ENCODE data around the gene MTHFD2L.

MTHFD2L gene

GRCh38 chr4:74178798-74179197 lies 20.9 kb downstream of the MTHFD2L start:
- Histone ChIP-seq H3K9ac (ENCODE audit: low read length) (no peak overlapping the region), H2AFZ (ENCODE audit: low read length) (no peak overlapping the region), H3K4me1 (ENCODE audit: low read length) (no peaks in the 10 kb centered on the region), H3K9me2 (replicated peaks; ENCODE audit: insufficient read depth, low read length) (no peaks in the 10 kb centered on the region), H3K27ac (ENCODE audit: low read length) (no peak overlapping the region), H3K27me3 (replicated peaks; ENCODE audit: insufficient read depth, low read length) (no peaks in the 10 kb centered on the region), H3F3A (ENCODE audit: insufficient read depth, low read length) (no peaks in the 10 kb centered on the region), H3K9me3 (replicated peaks; ENCODE audit: insufficient read depth, low read length) (no peaks in the 10 kb centered on the region), H4K20me1 (ENCODE audit: insufficient read depth, low read length) (no peaks in the 10 kb centered on the region), H3K4me2 (ENCODE audit: low read depth, low read length) (no peak overlapping the region), H3K36me3 (replicated peaks; ENCODE audit: insufficient read depth, low read length) (no peaks in the 10 kb centered on the region), H3K4me3 (ENCODE audit: low read length) (no peak overlapping the region), H3K79me2 (ENCODE audit: low read length) (no peaks in the 10 kb centered on the region)
- TF ChIP-seq CTCF (IDR thresholded peaks at IDR 0.05; ENCODE audit: low read length) (no peak), EZH2 (optimal IDR thresholded peaks at IDR 0.05; ENCODE audit: low read depth, low read length) (no peak), EZH2phosphoT487 (IDR thresholded peaks at IDR 0.05; ENCODE audit: low read length) (no peak)
- DNase-seq: no peak

- DNase-seq: no peak
- Histone ChIP-seq H2AFZ (ENCODE audit: low read length) (no peak overlapping the region), H3K27ac (ENCODE audit: low read length) (no peak overlapping the region), H3K4me2 (ENCODE audit: low read depth, low read length) (no peak overlapping the region), H3K4me1 (ENCODE audit: low read length) (0 out of 2 replicates have a peak, but pooled peaks cover 4% of the 10 kb centered on the region), H3K79me2 (ENCODE audit: low read length) (no peaks in the 10 kb centered on the region), H3K9me3 (replicated peaks; ENCODE audit: insufficient read depth, low read length) (no peaks in the 10 kb centered on the region), H3K9me2 (replicated peaks; ENCODE audit: insufficient read depth, low read length) (no peaks in the 10 kb centered on the region), H3K36me3 (replicated peaks; ENCODE audit: insufficient read depth, low read length) (no peaks in the 10 kb centered on the region), H4K20me1 (ENCODE audit: insufficient read depth, low read length) (no peaks in the 10 kb centered on the region), H3K9ac (ENCODE audit: low read length) (no peak overlapping the region), H3F3A (ENCODE audit: insufficient read depth, low read length) (no peaks in the 10 kb centered on the region), H3K4me3 (ENCODE audit: low read length) (no peak overlapping the region), H3K27me3 (replicated peaks; ENCODE audit: insufficient read depth, low read length) (no peaks in the 10 kb centered on the region)
- TF ChIP-seq EZH2phosphoT487 (IDR thresholded peaks at IDR 0.05; ENCODE audit: low read length): no peak
- TF ChIP-seq EZH2 (optimal IDR thresholded peaks at IDR 0.05; ENCODE audit: low read depth, low read length): no peak
- no peak for TF ChIP-seq CTCF (IDR thresholded peaks at IDR 0.05; ENCODE audit: low read length)
Observed at GRCh38 chr4:74181219-74181618, 23.3 kb downstream of the MTHFD2L start.

GRCh38 chr4:74188912-74189311 lies 31.0 kb downstream of the MTHFD2L start:
- H3K27me3 ChIP-seq (replicated peaks; ENCODE audit: insufficient read depth, low read length): no peaks in the 10 kb centered on the region
- no peaks in the 10 kb centered on the region for H4K20me1 ChIP-seq (ENCODE audit: insufficient read depth, low read length)
- TF ChIP-seq EZH2phosphoT487 (IDR thresholded peaks at IDR 0.05; ENCODE audit: low read length): no peak
- TF ChIP-seq CTCF (IDR thresholded peaks at IDR 0.05; ENCODE audit: low read length): no peak
- TF ChIP-seq EZH2 (optimal IDR thresholded peaks at IDR 0.05; ENCODE audit: low read depth, low read length): no peak
- H3K9me3 ChIP-seq (replicated peaks; ENCODE audit: insufficient read depth, low read length): no peaks in the 10 kb centered on the region
- H2AFZ ChIP-seq (ENCODE audit: low read length): no peak overlapping the region
- H3K9ac ChIP-seq (ENCODE audit: low read length): no peak overlapping the region
- H3K9me2 ChIP-seq (replicated peaks; ENCODE audit: insufficient read depth, low read length): no peaks in the 10 kb centered on the region
- H3K4me2 ChIP-seq (ENCODE audit: low read depth, low read length): no peak overlapping the region
- no peaks in the 10 kb centered on the region for H3K79me2 ChIP-seq (ENCODE audit: low read length)
- H3K36me3 ChIP-seq (replicated peaks; ENCODE audit: insufficient read depth, low read length): no peaks in the 10 kb centered on the region
- peaks cover 16% of the 10 kb centered on the region for H3K4me1 ChIP-seq (ENCODE audit: low read length)
- DNase-seq: no peak
- no peak overlapping the region for H3K27ac ChIP-seq (ENCODE audit: low read length)
- peaks cover 13% of the 10 kb centered on the region; the same call in 1 of the 2 replicates for H3F3A ChIP-seq (ENCODE audit: insufficient read depth, low read length)
- H3K4me3 ChIP-seq (ENCODE audit: low read length): no peak overlapping the region

Data from MM.1S (cell line).